ENCODE results near the gene SYK.

GRCh38 chr9:90880066-90880465, 78.4 kb downstream of the SYK start:
- TF ChIP-seq CTCF (IDR thresholded peaks at IDR 0.05; ENCODE audit: poor library complexity) (no peak), EZH2 (IDR thresholded peaks at IDR 0.05; ENCODE audit: borderline replicate concordance) (no peak), EZH2phosphoT487 (IDR thresholded peaks at IDR 0.05; ENCODE audit: low read depth, severe bottlenecking, unreplicated experiment) (no peak)
